SK-N-SH treated with all-trans-retinoic acid at 6 μM for 48 hours (cell line): ENCODE data around the gene CCDC182.

Source experiments
- ATAC-seq: fragments of 200-7000 bp; cut with Tn5 transposase; 3 replicates; pipeline ENCODE4 v1.9.1; 2020; ENCODE audit warnings: mild to moderate bottlenecking, moderate library complexity
- ARNTL ChIP-seq: fragments of 450-650 bp; formaldehyde crosslinking; IDR thresholded peaks from 2 replicates; pipeline ENCODE4 v1.5.0; 2020; ENCODE audit warnings: low read depth, mild to moderate bottlenecking, moderate library complexity, borderline replicate concordance
- BACH2 ChIP-seq: fragments of 250-450 bp; sonication (Bioruptor Pico); IDR thresholded peaks from 2 replicates; pipeline ENCODE4 v1.9.0; 2021; ENCODE audit warnings: mild to moderate bottlenecking, borderline replicate concordance
- CREB5 ChIP-seq: fragments of 250-450 bp; sonication (Bioruptor Pico); IDR thresholded peaks from 2 replicates; pipeline ENCODE4 v1.5.1; 2020; ENCODE audit warnings: low read depth, mild to moderate bottlenecking, moderate library complexity
- CSDC2 ChIP-seq: fragments of 250-450 bp; sonication (Bioruptor Pico); IDR thresholded peaks from 2 replicates; pipeline ENCODE4 v1.5.0; 2020; ENCODE audit warnings: mild to moderate bottlenecking, moderate library complexity
- CSRNP3 ChIP-seq: fragments of 250-450 bp; sonication (Bioruptor Pico); IDR thresholded peaks from 2 replicates; pipeline ENCODE4 v1.5.1; 2021; ENCODE audit warnings: mild to moderate bottlenecking, moderate library complexity
- ISL1 ChIP-seq: fragments of 250-450 bp; sonication (Bioruptor Pico); IDR thresholded peaks from 2 replicates; pipeline ENCODE4 v2.1.2; 2022; ENCODE audit warnings: mild to moderate bottlenecking, moderate library complexity
- OSR1 ChIP-seq: fragments of 250-450 bp; sonication (Bioruptor Pico); IDR thresholded peaks from 2 replicates; pipeline ENCODE4 v1.8.0; 2022; ENCODE audit warnings: moderate library complexity, mild to moderate bottlenecking, inconsistent platforms
- POU6F1 ChIP-seq: fragments of 250-450 bp; sonication (Bioruptor Pico); IDR thresholded peaks from 2 replicates; pipeline ENCODE4 v1.8.0; 2021; ENCODE audit warnings: low read depth, mild to moderate bottlenecking, moderate library complexity, borderline replicate concordance
- PPARA ChIP-seq: fragments of 250-450 bp; sonication (Bioruptor Pico); IDR thresholded peaks from 2 replicates; pipeline ENCODE4 v1.5.0; 2020; ENCODE audit warnings: mild to moderate bottlenecking, borderline replicate concordance
- RARB ChIP-seq: fragments of 250-450 bp; sonication (Bioruptor Pico); IDR thresholded peaks from 2 replicates; pipeline ENCODE4 v1.8.0; 2021; ENCODE audit warnings: mild to moderate bottlenecking, moderate library complexity
- TOX ChIP-seq: fragments of 250-450 bp; sonication (Bioruptor Pico); IDR thresholded peaks from 2 replicates; pipeline ENCODE4 v1.8.0; 2021; ENCODE audit warnings: mild to moderate bottlenecking, moderate library complexity, borderline replicate concordance
- TSHZ2 ChIP-seq: fragments of 250-450 bp; sonication (Bioruptor Pico); IDR thresholded peaks from 2 replicates; pipeline ENCODE4 v1.5.0; 2020; ENCODE audit warnings: mild to moderate bottlenecking, moderate library complexity
- ZC3H10 ChIP-seq: fragments of 250-450 bp; sonication (Bioruptor Pico); IDR thresholded peaks from 2 replicates; pipeline ENCODE4 v1.5.1; 2021; ENCODE audit warnings: mild to moderate bottlenecking, moderate library complexity
- ZFP3 ChIP-seq: fragments of 250-450 bp; sonication (Bioruptor Pico); IDR thresholded peaks from 2 replicates; pipeline ENCODE4 v1.5.0; 2020; ENCODE audit warnings: mild to moderate bottlenecking, moderate library complexity
- ZNF70 ChIP-seq: fragments of 450-650 bp; formaldehyde crosslinking; IDR thresholded peaks from 2 replicates; pipeline ENCODE4 v1.5.0; 2020; ENCODE audit warnings: mild to moderate bottlenecking, moderate library complexity
- ZNF8 ChIP-seq: fragments of 450-650 bp; formaldehyde crosslinking; IDR thresholded peaks from 2 replicates; pipeline ENCODE4 v1.5.0; 2020; ENCODE audit warnings: mild to moderate bottlenecking, moderate library complexity

The CCDC182 gene

GRCh38 chr17:57773557-57773956 is 28.5 kb upstream of the CCDC182 start:
- TF ChIP-seq ZNF70 = no peak
- no peak for TF ChIP-seq CSRNP3 (CRISPR knock-in tag)
- TF ChIP-seq ZNF8 (CRISPR knock-in tag) = no peak
- TF ChIP-seq CREB5 (CRISPR knock-in tag) = no peak
- no peak for TF ChIP-seq ISL1 (CRISPR knock-in tag)
- no peak for TF ChIP-seq ZC3H10 (CRISPR knock-in tag)
- TF ChIP-seq POU6F1 (CRISPR knock-in tag) = no peak
- no peak for TF ChIP-seq ZFP3 (CRISPR knock-in tag)
- ATAC-seq = no peak

GRCh38 chr17:57772774-57773173 is 27.7 kb upstream of the CCDC182 start:
- no peak; the same call in 2 of the 3 replicates for ATAC-seq
- TF ChIP-seq OSR1 (CRISPR knock-in tag) = no peak
- TF ChIP-seq PPARA = no peak
- TF ChIP-seq, all 23 proteins: peak for 0

GRCh38 chr17:57767561-57767960 is 22.5 kb upstream of the CCDC182 start:
- no peak for TF ChIP-seq BACH2
- TF ChIP-seq ARNTL (CRISPR knock-in tag) = no peak
- TF ChIP-seq OSR1 (CRISPR knock-in tag) = no peak
- TF ChIP-seq PPARA = no peak
- TF ChIP-seq ZFP3 (CRISPR knock-in tag) = no peak
- no peak for TF ChIP-seq TOX
- TF ChIP-seq CSDC2 (CRISPR knock-in tag) = no peak
- TF ChIP-seq TSHZ2 (CRISPR knock-in tag) = no peak
- no peak for TF ChIP-seq RARB (CRISPR knock-in tag)
- no peak for TF ChIP-seq ZC3H10 (CRISPR knock-in tag)
- no peak for TF ChIP-seq ZNF70
- no peak for TF ChIP-seq POU6F1 (CRISPR knock-in tag)
- no peak for TF ChIP-seq ZNF8 (CRISPR knock-in tag)
- no peak for ATAC-seq

- TF ChIP-seq RARB (CRISPR knock-in tag) (no peak), OSR1 (CRISPR knock-in tag) (no peak), CREB5 (CRISPR knock-in tag) (no peak)
- ATAC-seq = no peak
Observed at GRCh38 chr17:57766318-57766943, 21.3 kb upstream of the CCDC182 start.
